LNCAP (cell line): ENCODE data around the gene CPNE9.

Experiments
- CTCF ChIP-seq: fragments of 450-650 bp; IDR thresholded peaks from 2 replicates; pipeline ENCODE4 v1.5.1; 2017; ENCODE audit warnings: mild to moderate bottlenecking

The CPNE9 gene

GRCh38 chr3:9687514-9687913 is 16.1 kb upstream of the CPNE9 start:
- no peak for TF ChIP-seq CTCF

DNA sequence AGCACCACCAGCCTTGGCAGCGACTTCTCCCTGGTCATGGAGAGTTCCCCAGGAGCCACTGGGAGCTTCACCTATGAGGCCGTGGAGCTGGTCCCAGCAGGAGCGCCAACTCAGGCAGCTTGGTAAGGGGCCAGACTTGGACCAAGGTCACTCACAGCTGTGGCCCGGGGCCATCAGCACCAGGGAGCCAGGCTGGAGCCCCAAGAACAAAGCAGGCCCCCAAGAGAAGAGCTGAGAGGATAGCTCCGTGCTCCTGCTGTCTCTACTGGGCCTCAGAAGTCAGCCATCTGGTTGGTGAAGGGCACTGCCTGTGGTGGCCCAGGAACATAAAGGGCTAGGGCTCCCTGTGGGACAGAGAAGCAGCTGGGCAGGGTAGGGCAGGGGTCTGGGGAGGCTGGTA is 14.7 kb upstream of the CPNE9 start:
- no peak for TF ChIP-seq CTCF

DNA sequence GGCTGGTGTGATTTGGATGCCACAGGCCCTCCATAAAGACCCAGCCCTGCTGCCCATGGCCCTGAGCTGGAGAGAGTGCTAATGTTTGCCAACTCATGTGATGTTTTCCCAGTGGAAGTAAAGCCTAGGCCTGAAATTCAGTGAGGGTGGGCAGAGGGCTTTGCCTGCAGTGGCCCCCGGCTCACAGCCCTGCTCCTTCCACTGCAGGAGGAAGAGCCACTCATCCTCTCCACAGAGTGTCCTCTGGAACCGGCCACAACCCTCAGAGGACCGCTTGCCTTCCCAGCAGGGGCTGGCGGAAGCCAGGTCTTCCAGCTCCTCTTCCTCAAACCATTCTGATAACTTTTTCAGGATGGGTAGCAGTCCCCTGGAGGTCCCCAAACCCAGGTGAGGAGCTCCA is 13.9 kb upstream of the CPNE9 start:
- TF ChIP-seq CTCF = no peak

- no peak for TF ChIP-seq CTCF
These were observed 12.9 kb upstream of the CPNE9 start for GRCh38 chr3:9690451-9691450.

GRCh38 chr3:9691636-9692035 is 12.0 kb upstream of the CPNE9 start:
- TF ChIP-seq CTCF = no peak

- TF ChIP-seq CTCF = no peak
These were observed 11.2 kb upstream of the CPNE9 start for GRCh38 chr3:9692416-9692815.

GRCh38 chr3:9695345-9695744 is 8.3 kb upstream of the CPNE9 start:
- no peak for TF ChIP-seq CTCF
